ENCODE results near the gene TTC3.

Gene TTC3

DNA sequence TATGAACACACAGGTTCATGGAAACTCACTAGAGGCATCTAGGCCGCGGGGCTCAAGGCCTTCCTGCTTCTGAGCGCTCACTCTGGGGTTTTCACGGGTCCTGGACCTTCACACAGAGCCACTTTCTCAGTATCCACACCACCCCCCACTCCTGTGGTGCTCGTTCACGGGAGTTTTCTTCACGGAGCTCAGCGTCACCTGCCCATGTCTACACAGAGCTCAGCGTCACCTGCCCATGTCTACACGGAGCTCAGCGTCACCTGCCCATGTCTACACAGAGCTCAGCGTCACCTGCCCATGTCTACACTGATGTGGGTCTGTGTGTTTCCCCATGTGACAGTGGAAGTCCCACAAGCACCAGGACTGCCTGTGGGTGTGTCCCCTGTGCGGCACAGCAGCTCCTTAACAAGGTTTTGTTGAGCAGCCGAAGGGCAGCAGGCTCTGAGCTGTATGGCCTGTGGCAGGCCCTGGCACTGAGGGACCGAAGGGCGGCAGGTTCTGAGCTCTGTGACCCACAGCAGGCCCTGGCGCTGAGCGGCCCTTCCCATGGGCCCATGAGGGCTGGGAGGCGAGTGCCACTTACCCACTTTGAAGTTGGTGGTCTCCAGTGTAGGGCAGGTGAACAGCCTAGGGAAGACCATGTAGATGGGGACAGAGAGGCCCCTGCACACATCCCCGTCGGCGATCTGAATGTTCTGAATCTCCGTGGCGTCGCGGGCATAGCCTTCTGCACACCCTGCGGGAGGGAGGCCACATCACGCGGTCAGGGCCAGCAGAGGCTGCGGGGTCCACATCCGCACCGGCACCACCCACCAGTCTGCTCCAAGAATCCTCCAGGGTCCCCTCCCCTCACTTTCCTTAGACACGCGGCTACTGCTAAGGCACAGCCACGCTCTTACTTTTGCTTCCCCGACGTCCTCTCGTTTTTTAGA lies 154.3 kb downstream of the TTC3 start:
- DNase-seq: no peak

DNA sequence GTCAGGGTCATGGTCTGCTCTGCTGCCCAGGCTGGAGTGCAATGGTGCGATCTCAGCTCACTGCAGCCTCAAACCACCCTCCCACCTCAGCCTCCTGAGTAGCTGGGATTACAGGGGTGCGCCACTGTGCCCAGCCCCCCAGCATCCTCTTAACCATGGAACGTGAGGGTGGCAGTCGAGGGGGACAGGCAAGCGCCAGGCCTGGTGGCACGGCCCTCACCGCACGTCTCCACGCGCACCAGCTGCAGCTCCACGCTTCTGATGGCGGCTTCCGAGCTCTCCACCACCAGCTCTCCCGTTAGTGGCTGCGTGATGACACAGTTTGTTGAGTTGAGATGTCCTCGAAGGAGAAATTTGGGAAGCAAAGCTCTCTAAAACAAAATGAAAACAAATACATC lies 154.9 kb downstream of the TTC3 start:
- no peak for DNase-seq

DNA sequence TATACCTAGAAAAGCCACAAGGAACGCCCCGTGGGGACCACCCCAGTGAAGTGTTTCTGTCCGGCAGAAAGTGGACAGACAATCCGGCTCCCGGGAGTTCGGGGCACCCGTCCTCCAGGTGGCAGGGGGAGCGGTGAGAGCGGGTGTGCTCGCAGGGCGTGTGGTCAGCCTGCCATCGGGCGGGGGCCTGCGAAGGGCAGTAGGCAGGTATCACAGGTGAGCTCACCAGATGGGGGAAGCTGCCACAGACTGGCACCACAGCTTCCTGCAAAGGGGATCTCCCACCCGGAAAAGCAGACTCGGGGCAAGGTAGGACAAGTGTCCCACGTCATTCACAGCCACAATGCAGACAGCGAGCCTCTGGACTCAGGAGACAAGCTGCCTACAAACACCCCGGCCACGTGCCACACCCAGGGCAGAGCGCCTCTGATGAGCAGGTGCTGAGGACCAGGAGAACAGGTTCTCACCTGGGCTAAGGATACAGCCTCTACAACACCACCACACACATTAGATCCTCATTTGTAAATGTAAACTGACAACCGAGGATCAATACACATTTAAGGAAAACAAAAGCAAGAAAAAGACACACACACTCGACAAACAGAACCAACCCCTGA lies 157.7 kb downstream of the TTC3 start:
- DNase-seq: no peak

DNA sequence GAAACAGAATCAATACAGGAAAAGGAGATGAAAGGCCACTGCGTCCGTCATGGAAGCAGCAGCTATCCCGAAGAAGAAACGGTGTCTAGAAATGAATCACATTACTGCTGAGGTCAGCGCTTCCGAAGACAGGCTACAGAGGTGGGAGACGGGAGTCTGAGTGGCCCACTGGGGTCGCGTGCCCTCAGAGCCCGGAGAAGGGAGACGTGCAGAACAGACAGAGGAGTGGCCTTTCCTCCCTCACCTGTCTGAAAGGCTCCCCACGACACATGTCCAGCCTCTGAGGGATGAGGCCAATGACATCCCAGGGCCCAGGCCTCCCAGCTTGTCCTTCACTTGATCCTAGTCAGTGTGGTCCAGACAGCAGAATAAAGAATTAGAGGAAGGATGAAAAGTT lies 158.2 kb downstream of the TTC3 start:
- DNase-seq: no peak

DNA sequence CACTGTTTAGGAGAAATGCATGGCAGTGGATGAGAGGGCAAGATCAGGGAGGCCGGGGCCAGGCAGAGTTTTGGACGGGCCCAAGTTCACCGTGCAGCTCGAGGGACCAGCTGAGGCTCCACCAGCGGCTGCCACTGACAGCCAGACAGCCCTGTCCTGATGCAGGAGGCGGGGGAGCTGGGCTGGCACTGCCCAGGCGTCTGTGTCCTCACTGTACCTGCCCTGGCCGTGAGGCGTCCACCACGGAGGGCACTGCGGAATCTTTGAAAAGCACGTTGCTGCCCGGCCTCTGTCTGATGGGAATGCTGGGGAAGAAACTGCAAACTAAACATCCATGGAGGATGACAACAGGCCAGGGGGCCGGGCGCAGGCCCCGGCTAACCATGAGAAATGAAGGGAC lies 158.6 kb downstream of the TTC3 start:
- DNase-seq: no peak

DNA sequence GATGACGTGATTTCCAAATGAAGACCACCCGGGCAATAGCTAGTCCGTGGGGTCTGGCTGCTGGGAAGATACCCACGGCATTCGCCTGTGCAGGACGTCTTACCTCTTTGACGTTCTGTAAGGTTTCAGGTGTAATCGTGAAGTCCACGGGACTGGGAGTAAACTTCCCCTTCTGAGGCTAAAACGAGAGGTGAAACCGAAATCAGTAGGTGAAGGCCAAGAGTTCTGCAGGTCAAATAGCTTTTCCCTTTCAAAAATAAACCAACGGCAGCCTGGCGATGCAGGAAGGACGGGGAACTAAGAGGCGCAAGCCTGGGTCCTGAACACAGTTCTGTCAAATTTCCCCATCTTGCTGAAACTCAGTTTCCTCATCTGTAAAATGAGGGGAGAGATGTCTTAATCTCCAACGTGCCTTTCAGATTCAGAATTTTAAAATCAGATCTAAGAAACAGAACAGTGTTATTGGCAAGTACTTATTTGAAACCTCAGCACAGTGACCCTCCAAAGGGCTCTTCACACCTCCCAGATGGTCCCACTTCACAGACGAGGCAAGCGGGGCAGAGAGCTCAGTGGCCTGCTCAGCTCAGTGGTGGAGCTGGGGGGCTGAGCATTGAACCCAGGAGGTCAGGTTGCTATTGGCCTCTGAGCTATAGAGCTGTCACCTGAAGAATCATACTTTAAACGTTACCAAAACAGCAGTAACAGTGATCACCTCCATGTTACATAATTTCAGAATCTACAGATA lies 159.4 kb downstream of the TTC3 start:
- DNase-seq: no peak

DNA sequence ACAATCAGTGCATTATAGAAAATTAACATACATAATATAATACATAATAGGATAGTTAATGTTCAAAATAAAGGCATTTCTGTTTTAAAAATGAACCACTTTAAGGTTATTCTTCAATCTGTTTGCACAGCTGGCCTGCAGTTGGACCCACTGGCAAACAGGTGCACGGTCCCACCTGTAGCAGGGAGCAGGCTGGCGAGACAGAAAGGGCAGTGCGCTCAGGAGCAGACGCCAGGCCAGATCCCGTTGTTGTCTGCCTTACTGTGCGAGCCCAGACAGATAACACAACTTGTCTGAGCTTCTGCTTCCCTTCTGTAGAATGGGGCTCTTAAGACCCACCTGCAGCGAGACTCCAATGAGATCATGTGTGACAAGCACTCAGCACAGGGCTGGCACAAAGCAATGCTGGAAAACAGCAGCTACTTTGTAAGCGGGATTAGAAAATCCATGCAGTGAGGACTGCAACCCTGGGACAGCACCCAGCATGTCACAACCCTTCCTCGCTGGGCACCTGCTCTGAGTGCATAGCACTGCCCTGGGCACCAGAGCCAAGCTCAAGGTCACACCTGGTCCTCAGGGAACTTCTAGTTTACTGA lies 160.6 kb downstream of the TTC3 start:
- DNase-seq: peak; percentile 78

DNA sequence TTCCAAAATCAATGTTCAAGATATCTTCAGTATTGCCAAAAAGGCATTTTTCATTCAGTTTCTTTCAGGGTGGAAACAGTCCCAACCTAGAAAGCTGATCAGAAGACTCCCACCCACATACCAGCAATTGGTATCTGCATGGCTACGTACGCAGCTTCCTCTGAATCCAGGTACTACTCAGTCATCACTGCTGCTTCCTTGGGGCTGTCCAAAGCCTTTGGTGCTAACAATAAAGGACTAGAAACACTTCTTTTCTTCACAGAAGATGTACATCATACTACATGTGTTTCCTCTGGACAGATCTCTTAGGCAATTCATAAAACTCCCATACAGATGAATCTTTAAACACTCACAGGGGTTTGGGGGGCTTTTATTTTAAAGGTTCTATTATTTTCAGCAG lies 164.3 kb downstream of the TTC3 start:
- DNase-seq: no peak

DNA sequence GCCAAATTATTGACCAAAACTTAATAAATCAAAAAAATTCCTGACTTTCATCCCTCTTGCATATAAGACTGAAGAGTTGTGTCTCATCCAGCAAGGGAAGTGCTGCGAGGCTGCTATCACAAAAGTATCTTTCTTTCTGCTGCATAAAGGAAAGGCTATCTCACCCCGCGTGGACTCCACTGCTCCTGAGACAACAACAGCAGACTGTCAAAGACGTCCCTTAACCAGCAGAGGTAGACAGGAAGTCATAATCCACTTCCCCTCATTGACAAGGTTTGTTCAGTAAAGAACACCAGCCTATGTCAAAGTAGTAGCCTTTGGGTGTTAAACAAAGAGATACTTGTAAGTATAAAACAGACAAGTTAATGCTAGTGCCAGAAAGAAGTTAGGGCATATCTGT lies 164.7 kb downstream of the TTC3 start:
- no peak for DNase-seq

DNA sequence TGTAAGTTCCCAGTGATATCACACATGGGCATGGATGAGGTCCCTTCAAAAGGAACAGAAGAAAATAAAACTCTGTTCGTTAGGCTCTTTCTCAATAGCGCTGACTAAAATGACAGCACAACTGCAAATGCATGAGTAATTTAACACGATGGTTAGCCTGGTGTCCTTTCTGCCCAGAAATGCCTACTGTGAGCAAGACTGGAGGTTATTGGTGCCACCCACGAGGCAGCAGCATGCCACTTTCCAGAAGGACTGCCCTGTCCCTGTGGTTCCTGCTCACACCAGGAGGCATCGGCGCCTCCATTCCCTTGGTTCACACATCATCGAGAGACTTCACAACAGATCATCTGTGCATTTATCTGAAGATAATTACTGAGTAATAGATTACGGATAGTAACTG lies 167.9 kb downstream of the TTC3 start:
- DNase-seq: no peak

DNA sequence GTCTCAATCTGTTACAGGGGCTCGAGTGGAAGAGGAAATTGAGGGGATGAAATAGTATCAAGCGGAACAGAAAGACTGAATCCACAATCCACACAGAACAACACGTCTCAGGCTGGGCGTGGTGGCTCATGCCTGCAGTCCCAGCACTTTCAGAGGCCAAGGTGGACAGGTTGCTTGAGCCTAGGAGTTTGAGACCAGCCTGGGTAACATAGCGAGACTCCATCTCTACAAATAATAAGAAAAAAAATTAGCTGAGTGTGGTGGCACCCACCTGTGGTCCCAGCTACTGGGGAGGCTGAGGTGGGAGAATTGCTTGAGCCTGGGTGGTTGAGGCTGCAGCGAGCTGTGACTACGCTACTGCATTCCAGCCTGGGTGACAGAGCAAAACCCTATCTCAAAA lies 168.4 kb downstream of the TTC3 start:
- DNase-seq: no peak

DNA sequence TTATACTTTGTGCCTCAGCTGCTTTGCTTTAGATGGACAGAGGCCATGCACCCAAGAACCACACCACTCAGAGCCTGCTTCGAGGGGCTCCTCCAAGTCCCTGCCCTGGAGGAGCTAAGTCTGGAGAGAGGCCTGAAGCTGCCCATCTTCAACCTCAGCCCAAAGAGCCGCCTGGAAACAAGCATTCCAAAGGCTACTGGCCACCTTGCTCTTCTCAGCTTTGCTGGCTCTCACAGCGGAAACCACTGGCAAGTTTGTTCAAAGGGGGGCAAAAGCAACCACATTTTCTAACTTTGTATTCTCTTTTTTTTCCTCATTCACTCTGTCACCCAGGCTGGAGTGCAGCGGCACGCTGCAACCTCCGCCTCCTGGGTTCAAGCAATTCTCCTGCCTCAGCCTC lies 170.9 kb downstream of the TTC3 start:
- DNase-seq: no peak

DNA sequence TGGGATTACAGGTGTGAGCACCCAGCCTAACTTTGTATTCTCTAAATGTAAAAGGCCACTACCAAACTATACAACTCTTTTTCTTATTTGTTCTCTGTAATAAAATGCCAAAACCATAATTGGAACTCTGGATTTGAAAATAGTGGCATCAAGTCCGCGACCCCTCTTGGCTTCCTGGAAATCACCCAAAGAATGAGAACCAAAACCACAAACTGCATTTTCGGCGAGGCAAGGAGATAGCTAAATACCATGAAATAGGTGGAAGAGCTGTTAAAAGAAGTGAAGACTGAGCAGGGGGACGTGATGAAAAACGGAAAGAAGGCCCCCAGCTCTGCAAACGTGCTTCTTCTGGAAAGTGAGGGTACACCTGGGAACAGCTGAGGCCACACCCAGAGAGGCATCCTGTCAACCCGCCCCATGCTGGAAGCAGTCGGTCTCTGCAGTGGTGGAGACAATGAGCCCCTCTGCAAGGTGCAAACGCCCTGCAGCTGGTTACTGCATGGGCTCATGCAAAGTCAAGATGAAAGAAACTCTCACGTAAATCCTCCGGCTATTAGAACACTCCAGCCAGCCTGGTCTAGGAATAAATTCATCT lies 171.5 kb downstream of the TTC3 start:
- no peak for DNase-seq

DNA sequence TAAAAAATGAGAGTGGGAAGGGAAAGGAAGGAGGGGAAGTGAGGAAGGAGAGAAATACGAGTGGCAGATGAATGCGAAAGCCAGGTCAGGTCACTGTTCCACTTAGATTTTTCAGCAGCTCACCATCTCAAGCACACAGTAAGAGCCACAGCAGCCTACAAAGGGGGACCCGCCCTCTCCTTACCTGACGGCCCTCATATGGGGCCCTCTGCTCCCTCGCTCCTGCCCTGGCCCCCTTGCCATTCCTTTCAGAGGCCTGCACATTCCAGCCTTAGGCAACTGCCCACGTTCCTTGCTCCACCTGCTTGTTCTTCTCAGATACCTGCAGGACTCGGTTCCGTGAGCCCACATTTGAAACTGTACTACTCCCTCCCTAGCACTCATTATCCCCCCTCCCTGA lies 172.1 kb downstream of the TTC3 start:
- no peak for DNase-seq

DNA sequence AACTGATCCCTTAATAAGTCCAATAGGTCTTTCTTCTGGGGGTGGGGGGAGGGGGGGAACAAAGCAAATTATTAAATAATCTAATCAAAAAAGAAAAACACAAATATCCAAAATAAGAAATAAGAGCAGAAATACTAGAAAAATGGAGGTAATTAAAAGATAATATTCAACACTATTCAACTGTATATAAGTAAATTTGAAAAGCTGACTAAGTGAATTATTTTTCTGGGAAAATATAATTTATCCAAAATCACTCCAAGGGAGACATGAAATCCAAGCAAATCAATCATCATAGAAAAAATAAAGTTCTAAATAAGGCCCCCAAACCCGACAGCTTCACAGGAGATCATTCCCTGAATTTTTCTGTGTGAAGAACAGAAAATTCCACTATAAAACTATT lies 175.2 kb downstream of the TTC3 start:
- DNase-seq: no peak

DNA sequence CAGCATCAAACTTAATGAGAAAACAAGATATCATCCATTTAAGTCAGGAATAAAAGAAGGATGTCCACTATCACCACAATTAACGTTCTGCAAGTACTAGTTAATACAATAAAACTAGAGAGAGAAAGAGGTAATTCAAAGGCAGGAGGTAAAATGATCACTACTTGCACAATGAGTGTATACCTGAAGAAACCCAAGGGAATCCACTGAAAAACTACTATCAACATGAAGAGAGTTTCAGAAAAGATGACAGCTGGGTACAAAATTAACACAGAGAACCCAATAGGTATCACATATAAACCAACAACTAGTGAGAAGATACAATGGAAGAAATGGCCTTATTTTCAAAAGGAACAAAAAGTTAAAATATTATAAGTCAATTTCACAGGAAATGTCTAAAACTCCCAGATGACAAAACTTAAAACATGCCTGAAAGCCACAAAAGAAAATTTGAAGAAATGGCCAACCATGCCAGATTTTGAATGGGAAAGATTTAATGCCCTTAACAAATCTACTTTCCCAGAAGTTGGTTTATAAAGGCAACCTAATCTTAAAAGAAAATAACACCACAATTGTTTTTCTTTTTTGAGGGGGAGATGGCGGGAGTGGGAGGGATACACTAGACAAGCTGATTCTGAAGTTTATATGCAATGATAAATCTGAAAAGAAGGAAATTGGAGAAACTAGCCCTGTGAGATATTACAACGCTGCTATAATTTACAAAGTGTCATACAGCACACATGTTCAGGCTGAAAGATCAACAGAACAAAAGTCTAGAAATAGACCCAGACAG lies 176.3 kb downstream of the TTC3 start:
- DNase-seq: no peak

DNA sequence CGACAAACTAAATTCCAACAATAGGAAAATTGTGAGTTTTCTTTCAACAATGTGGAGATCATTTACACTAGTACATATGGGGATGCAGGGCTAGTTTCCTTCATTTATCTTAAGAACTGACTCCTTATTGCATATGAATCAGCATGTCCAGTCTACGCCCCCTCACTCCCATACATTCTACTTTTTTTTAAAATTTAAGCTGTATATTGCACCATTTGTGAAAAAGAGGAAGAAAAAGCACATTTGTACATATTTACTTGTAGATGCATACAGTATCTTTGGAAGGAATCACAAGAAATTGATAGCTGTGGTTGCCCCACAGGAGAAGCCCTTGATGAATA lies 178.2 kb downstream of the TTC3 start:
- DNase-seq: no peak
